ENCODE measurements around the gene FAM89A.
"Not testable (repeated sequence)": the region's sequence is repeated elsewhere in the genome, so short reads cannot be mapped to it uniquely, and the experiment has no call there.

The FAM89A gene

DNA sequence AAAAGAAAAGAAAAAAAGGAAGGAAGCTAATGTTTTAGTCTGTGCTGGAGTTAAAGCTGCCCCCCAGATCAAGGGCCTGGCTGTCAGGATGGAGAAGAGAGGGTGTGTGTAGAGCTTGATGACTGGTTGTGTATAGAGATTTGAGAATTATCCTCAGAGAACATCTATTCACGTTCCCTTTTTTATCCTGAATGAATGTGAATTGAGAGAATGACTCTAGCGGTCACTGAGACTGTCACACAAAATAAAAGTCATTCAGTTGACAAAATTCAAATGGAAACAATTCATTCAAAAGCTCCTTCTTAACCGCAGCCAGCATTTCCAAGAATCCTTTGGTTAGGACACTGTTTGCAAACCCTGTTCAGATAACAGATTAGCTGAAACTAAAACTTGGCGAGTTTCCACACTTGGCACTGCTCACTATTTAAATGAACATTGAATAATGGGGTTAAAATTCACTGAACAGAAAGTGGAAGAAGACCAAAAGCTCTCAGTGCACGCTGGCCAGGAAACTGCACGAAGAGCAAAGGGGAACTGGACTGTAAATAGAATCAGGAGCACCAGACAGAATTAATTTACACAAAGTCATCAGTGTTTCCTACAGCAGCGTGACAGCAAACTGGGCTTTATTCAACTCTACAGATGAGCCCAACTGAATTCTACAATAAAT is 13.6 kb upstream of the FAM89A start:
- DNase-seq = no peak

DNA sequence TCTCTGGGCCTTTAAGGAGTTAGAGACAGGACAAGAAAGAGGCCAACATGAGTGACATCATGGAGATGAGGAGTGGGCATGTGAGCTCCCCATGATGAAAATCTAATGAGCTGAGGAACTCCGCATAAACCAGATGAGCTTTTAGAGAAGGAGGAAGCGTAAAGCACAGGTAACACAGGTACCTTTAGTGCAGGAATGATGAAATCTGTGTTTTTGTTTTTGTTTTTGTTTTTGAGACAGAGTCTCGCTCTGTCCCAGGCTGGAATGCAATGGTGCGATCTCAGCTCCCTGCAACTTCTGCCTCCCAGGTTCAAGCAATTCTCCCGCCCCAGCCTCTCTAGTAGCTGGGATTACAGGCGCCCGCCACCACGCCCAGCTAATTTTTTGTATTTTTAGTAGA is 12.7 kb upstream of the FAM89A start:
- DNase-seq = no peak

- not testable (repeated sequence) for DNase-seq
Observed at GRCh38 chr1:231050932-231051331, 10.9 kb upstream of the FAM89A start.

DNA sequence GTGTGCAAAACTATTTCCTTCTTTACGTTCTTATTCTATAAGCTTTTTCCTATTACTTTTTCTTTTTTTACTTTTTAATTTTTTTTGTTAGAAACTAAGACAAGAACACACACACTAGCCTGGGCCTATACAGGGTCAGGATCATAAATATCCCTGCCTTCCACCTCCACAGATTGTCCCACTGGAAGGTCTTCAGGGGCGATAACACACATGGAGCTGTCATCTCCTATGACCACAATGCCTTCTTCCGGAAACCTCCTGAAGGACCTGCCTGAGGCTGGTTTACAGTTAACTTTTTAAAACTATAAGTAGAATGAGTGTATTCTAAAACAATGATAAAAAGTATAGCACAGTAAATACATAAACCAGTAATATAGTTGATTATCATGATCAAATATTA is 10.3 kb upstream of the FAM89A start:
- DNase-seq = no peak

GRCh38 chr1:231049121-231049979 is 9.3 kb upstream of the FAM89A start:
- DNase-seq = no peak

GRCh38 chr1:231048419-231048818 is 8.4 kb upstream of the FAM89A start:
- DNase-seq = not testable (repeated sequence)

- DNase-seq = not testable (repeated sequence)
Observed at GRCh38 chr1:231047529-231047928, 7.5 kb upstream of the FAM89A start.

GRCh38 chr1:231046730-231047395 is 6.8 kb upstream of the FAM89A start:
- DNase-seq = no peak

GRCh38 chr1:231045921-231046729 is 6.1 kb upstream of the FAM89A start:
- DNase-seq = not testable (repeated sequence)

DNA sequence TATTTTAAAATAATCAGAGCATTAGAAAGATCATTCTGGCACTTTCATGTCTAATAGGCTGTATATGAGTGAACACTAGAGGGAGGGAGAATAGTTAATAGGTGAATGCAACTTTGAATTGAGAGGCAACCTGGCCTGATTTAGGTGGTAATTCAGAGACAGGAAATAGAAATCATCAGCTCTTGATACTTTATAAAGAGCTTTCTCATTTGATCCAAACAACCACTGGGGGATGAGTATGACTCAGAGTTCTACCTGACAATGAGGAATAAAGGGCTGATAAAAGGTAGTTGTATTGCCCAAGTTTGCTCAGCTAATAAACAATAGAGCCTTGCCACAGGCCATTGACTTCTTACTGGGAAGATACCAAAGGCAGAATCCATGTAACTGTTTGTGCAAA is 5.2 kb upstream of the FAM89A start:
- no peak for DNase-seq

- DNase-seq = no peak
Observed at GRCh38 chr1:231044588-231044987, 4.5 kb upstream of the FAM89A start.

DNA sequence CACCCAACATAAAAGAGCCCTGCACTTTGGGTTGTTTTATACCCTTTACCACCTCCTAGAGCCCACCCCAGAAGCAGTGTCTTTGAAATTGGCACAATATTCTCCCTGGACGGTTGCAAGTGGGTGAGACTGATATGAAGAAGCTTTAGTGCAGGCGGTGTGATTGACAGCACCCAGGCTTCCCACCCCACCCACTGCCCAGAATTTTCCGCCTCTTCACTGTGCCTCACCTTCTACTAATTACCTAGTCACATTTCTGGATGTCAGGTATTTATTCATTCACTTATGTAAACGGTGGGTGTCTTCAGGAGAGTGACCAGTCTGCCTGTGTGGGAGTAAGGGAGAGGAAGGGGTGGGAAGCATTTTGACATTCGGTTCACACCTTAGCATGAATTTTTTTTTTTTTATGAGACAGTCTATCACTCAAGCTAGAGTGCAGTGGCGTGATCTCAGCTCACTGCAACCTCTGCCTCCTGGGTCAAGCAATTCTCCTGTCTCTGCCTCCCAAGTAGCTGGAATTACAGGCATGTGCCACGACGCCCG is 1.7 kb upstream of the FAM89A start:
- DNase-seq = no peak

GRCh38 chr1:231040800-231041718 is 1.0 kb upstream of the FAM89A start:
- DNase-seq = no peak

DNA sequence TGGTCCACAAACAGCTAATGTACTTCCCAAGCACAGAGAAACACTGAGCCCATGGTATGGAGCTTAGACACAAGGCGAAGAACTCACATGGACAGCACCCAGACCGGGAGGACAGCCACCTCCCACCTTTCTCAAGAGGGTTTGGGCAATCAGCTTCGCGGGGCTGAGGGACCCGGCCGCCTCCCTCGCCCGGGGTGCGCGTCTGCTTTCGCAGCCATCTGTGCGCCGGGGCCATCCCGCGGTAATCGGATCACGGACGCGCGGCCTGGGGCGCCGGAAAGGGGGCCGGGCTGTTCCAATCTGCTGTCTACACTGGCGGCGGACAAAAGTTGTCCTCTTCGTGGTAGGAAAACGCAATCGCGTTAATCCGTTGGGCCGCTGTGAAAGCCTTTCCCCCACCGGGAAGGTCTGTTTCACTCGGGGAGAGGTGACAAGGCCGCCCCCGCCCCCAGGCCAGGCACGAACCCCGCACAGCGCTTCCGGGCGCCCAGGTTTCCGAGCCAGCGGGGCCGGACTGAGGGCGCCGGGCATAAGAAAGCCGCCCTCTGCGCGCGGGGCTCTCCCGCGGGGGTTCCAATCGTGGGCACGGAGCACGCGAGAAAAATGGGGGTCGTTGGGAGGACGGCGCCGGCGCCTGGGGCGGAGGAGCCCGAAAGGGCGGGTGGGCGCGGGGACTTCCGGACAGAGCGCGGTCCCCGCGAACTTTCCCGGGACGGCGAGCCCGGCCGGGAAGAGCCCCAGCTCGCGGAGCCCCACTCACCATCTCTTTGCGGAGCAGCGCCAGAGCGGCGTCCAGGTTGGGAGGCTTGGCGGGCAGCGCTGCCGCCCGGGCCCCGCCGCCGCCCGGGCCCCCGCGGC is 664 bp downstream of the FAM89A start:
- no peak for DNase-seq

GRCh38 chr1:231037585-231038517 is 2.2 kb downstream of the FAM89A start:
- no peak for DNase-seq

- no peak for DNase-seq
Observed at GRCh38 chr1:231036416-231036815, 3.6 kb downstream of the FAM89A start.

- DNase-seq = no peak
Observed at GRCh38 chr1:231035799-231036198, 4.3 kb downstream of the FAM89A start.

- no peak for DNase-seq
Observed at GRCh38 chr1:231032963-231033362, 7.1 kb downstream of the FAM89A start.

- no peak for DNase-seq
Observed at GRCh38 chr1:231029841-231030240, 10.2 kb downstream of the FAM89A start.
